ENCODE data around the gene AGBL4.

DNA sequence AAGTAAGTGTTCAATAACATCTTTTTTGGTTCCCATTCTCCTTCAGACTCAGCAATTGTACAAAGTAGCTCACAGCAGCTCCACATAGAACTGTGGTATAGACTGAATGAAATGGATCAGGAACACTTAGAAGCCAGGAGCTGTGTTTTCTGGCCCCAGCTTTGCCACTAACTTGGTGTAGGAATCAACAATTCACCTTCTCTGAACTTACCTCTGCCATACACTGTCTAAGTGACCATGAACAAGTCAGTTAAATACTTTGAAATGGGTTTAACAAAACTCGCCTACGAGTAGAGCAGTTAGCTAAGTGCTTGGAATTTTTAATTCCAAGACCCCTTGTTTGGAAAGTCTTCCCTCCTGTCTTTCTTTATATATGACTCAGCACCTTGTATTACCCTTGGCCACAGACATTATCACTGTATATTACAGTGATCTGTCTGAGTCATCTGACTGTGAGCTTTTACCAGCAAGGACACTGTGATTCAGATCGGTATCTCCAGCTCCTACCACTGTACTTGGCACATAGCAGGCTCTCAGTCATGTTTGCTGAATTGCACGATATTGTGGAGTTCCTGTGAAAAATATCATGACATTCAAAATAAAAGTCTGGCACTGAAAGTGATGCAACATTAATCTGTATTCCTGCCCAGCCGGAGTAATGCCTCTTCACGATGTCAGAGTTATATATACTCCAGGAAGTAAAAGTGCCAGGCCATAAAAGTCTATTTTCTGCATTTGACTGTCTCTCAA lies 1145.4 kb downstream of the AGBL4 start:
- no peak for TF ChIP-seq TEAD4 (IDR thresholded peaks at IDR 0.05)
- no peak for TF ChIP-seq TAF1 (IDR thresholded peaks at IDR 0.05; ENCODE audit: low read depth)
- TF ChIP-seq, protein P1, sequence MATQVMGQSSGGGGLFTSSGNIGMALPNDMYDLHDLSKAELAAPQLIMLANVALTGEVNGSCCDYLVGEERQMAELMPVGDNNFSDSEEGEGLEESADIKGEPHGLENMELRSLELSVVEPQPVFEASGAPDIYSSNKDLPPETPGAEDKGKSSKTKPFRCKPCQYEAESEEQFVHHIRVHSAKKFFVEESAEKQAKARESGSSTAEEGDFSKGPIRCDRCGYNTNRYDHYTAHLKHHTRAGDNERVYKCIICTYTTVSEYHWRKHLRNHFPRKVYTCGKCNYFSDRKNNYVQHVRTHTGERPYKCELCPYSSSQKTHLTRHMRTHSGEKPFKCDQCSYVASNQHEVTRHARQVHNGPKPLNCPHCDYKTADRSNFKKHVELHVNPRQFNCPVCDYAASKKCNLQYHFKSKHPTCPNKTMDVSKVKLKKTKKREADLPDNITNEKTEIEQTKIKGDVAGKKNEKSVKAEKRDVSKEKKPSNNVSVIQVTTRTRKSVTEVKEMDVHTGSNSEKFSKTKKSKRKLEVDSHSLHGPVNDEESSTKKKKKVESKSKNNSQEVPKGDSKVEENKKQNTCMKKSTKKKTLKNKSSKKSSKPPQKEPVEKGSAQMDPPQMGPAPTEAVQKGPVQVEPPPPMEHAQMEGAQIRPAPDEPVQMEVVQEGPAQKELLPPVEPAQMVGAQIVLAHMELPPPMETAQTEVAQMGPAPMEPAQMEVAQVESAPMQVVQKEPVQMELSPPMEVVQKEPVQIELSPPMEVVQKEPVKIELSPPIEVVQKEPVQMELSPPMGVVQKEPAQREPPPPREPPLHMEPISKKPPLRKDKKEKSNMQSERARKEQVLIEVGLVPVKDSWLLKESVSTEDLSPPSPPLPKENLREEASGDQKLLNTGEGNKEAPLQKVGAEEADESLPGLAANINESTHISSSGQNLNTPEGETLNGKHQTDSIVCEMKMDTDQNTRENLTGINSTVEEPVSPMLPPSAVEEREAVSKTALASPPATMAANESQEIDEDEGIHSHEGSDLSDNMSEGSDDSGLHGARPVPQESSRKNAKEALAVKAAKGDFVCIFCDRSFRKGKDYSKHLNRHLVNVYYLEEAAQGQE (IDR thresholded peaks at IDR 0.05; ENCODE audit: low read depth) = no peak
- TF ChIP-seq ZBTB7A (IDR thresholded peaks at IDR 0.05; ENCODE audit: low read depth) = no peak
- TF ChIP-seq, protein P2, sequence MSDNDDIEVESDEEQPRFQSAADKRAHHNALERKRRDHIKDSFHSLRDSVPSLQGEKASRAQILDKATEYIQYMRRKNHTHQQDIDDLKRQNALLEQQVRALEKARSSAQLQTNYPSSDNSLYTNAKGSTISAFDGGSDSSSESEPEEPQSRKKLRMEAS (IDR thresholded peaks at IDR 0.05) = no peak
- TF ChIP-seq RAD21 (IDR thresholded peaks at IDR 0.05; ENCODE audit: low read depth) = no peak

Measured in Ishikawa (cell line).